GM21786 (cell line): ENCODE results near the gene LCN6.
"Not testable (repeated sequence)": the region's sequence is repeated elsewhere in the genome, so short reads cannot be mapped to it uniquely, and the experiment has no call there.

Experiments used
- ATAC-seq: cut with Tn5 transposase; IDR thresholded peaks from one replicate; pipeline ENCODE4 v1.9.1; 2021; ENCODE audit not compliant: unreplicated experiment

The LCN6 gene, protein sequence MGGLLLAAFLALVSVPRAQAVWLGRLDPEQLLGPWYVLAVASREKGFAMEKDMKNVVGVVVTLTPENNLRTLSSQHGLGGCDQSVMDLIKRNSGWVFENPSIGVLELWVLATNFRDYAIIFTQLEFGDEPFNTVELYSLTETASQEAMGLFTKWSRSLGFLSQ

DNA sequence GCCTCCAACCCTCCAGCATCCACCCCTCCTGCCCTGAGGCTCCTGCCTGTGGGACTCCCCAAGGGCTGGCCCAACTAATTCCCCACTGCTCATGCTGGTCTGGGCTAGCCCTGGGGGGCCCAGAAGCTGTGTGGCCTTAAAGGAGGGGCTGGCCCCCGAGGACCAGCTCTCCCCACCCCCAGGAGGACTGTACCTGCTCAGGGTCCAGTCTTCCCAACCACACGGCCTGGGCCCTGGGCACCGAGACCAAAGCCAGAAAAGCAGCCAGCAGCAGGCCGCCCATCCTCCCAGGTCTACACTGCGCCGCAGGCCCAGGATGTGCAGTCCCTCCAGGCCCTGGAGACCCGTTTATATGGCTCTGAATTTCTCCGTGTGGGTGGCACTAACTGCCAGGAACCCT is at the start of gene LCN6:
LCN6 (minus strand) TSS at position 325 of the 400 bp plus-strand sequence; CDS start at position 283, 42 bp downstream.
- no peak for ATAC-seq

GRCh38 chr9:136796775-136797347 is 48.5 kb upstream of the LCN6 start:
- ATAC-seq: not testable (repeated sequence)

DNA sequence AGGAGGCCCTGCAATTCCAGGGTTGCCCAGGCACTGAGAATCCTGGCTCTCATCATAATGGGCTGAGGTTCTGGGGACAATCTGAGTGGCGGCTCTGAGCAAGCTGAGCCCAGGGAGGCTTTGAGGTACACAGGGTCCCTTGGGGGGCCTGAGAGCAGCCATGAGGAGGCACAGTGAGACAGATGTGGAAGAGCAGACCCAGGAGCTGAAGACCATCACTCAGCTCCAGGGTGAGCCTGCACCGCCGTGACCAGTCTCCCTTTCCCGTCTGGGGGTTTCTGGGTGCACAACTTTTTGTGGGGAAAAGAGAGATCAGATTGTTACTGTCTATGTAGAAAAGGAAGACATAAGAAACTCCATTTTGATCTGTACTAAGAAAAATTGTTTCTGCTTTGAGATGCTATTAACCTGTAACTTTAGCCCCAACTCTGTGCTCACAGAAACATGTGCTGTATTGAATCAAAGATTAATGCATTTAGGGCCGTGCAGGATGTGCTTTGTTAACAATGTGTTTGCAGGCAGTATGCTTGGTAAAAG is 48.0 kb upstream of the LCN6 start, which contains the start of gene CCDC183:
CCDC183 (plus strand) TSS at position 101 of the 537 bp plus-strand sequence; CDS start at position 161, 60 bp downstream.
- ATAC-seq: no peak

DNA sequence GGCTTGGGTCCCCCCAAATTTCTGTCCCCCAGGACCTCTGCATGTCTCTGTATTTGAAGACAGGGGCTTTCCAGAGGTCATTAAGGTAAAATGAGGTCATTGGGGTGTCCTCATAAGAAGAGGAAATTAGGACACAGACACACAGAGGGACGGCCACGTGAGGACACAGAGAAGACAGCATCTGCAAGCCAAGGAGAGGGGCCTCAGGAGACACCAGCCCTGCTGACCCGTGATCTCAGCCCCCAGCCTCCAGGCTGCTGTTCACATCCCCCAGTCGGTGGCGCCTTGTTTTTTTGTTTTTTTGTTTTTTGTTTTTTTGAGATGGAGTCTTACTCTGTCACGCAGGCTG is 46.6 kb upstream of the LCN6 start:
- ATAC-seq: no peak

GRCh38 chr9:136794281-136794999 is 46.1 kb upstream of the LCN6 start:
- ATAC-seq: no peak

GRCh38 chr9:136793086-136793946 is 45.0 kb upstream of the LCN6 start:
- ATAC-seq: no peak

GRCh38 chr9:136792321-136793085 is 44.2 kb upstream of the LCN6 start:
- ATAC-seq: no peak

- ATAC-seq: peak; percentile 14
These were observed 43.4 kb upstream of the LCN6 start for GRCh38 chr9:136791516-136792276.

GRCh38 chr9:136790640-136791515 is 42.6 kb upstream of the LCN6 start, which contains the start of gene TMEM141:
Gene TMEM141 (plus strand): TSS chr9:136791344. CDS start chr9:136791371, 27 bp downstream.
- peak; percentile 79 for ATAC-seq

DNA sequence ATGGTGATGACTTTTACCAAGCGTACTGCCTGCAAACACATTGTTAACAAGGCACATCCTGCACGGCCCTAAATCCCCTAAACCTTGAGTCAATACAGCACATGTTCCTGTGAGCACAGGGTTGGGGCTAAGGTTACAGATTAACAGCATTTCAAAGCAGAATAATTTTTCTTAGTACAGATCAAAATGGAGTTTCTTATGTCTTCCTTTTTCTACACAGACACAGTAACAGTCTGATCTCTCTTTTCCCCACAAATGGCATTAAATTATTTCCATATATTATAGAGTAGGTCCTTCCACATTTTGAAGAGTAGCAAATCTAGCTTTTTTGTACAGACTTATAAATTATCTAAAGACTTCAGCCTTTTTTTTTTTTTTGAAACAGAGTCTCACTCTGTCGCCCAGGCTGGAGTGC is 41.2 kb upstream of the LCN6 start:
- no peak for ATAC-seq

- not testable (repeated sequence) for ATAC-seq
These were observed 40.6 kb upstream of the LCN6 start for GRCh38 chr9:136788644-136789522.

GRCh38 chr9:136787690-136788400 is 39.5 kb upstream of the LCN6 start:
- no peak for ATAC-seq

GRCh38 chr9:136786983-136787382 is 38.7 kb upstream of the LCN6 start:
- not testable (repeated sequence) for ATAC-seq

DNA sequence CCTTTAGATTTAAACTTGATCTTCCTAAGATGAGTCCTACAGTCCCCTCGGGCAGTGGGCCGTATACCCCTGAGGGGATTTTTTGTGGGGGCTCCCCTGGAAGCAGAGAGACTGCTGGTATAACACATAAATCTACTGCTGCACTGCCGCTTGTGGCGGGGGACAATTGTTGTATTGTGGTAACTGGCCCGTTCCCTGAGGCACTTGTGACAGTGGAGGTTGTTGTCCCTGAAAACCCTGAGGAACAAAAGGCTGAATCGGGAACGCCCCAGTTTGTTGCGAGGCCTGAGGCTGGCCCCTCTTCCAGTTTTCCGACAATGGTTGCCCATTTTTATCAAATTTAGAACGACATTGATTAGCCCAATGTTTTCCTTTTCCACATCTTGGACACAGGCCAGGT is 38.1 kb upstream of the LCN6 start:
- no peak for ATAC-seq

DNA sequence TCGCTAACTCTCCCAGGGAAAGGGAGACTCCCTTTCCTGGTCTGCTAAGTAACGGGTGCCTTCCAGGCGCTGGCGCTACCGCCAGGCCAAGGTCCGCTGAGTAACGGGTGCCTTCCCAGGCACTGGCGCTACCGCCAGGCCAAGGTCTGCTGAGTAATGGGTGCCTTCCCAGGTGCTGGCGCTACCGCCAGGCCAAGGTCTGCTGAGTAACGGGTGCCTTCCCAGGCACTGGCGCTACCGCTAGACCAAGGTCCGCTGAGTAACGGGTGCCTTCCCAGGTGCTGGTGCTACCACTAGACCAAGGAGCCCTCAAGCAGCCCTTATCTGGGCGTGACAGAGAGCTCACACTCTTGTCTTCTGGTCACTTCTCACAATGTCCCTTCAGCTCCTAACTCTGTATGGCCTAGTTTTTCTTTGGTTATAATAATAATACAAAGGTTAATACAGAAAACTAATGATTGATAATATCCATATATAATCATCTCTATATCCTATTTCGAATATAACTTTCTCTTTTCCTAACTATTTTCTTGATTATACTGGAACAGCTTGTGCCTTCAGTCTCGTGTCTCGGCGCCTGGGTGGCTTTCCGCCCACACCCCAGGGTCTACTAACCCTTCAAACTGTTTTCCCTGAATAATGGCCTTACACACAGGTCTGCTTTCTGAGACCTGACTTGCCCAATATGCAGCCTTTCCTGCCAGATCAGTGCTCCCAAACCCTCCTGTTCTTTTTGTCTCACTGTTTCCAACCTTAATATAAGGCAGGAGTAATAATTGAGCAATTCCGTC is 37.4 kb upstream of the LCN6 start:
- not testable (repeated sequence) for ATAC-seq

DNA sequence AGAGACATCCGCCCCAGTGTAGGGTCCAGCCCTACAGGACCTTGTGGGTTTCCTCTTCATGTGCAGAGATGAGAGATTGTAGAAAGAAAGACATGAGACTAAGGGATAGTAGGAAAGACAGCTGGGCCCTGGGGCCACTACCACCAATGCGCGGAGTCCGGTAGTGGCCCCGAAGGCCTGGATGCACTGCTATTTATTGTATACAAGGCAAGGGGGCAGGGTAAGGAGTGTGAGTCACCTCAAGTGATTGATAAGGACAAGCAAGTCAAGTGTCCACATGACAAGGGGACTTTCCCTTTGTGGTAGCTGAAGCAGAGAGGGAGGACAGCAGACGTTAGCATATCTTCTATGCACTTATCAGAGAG is 36.7 kb upstream of the LCN6 start:
- ATAC-seq: no peak
